Muscle layer of colon (tissue), 2 donors: Measurements from ENCODE around the gene LRSAM1.

Experiments
- H3K27ac ChIP-seq: one replicate; pipeline ENCODE4 v1.7.0; 2013; ENCODE audit warnings: low read depth, mild to moderate bottlenecking, low read length, moderate library complexity
- H3K27me3 ChIP-seq, 2 donors: one replicate each; pipeline ENCODE4 v1.7.0; 2013; ENCODE audit warnings: low read length in 2 of 2, mild to moderate bottlenecking in 2 of 2; ENCODE audit not compliant: insufficient read depth in 2 of 2, control insufficient read depth in 1 of 2
- H3K36me3 ChIP-seq: one replicate; pipeline ENCODE4 v1.7.0; 2013; ENCODE audit warnings: mild to moderate bottlenecking, low read length; ENCODE audit not compliant: insufficient read depth
- H3K4me1 ChIP-seq: one replicate; pipeline ENCODE4 v1.7.0; 2013; ENCODE audit warnings: mild to moderate bottlenecking, low read length; ENCODE audit not compliant: insufficient read depth
- H3K4me3 ChIP-seq, 2 donors: one replicate each; pipeline ENCODE4 v1.7.0; 2013; ENCODE audit warnings: low read length in 2 of 2, low read depth in 1 of 2, mild to moderate bottlenecking in 1 of 2, moderate library complexity in 1 of 2
- H3K9ac ChIP-seq: one replicate; pipeline ENCODE4 v1.7.0; 2013; ENCODE audit warnings: low read length
- H3K9me3 ChIP-seq: one replicate; pipeline ENCODE4 v1.7.0; 2013; ENCODE audit warnings: mild to moderate bottlenecking, low read length
- donor health status: abdominal sarcoma.
- donor health status: Adenocarcinoma of cecum.

LRSAM1 gene

DNA sequence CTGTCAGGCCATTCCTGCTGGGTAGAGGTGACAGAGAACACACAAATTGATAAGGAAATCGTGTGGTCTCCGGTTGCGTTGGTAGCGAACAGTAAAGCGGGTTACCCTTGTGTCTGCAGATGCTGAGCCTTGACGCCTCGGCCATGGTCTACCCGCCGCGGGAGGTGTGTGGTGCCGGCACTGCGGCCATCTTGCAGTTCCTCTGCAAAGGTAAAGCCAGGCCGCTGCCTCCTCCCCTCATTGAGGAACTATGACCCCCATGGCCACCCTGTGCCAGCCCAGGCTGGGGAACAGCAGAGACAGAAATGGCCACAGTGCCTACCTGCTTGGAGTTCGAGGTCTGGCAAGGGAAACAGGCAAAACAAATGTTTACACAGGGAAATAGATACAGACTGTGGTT is 16.3 kb downstream of the LRSAM1 start:
- no peaks in the 10 kb centered on the region for H3K27me3 ChIP-seq
- H3K36me3 ChIP-seq = peaks cover 54% of the 10 kb centered on the region
- H3K27ac ChIP-seq = no peak overlapping the region
- H3K4me1 ChIP-seq = no peaks in the 10 kb centered on the region
- no peaks in the 10 kb centered on the region for H3K9me3 ChIP-seq
- no peak overlapping the region for H3K4me3 ChIP-seq
- H3K9ac ChIP-seq = no peak overlapping the region

- Histone ChIP-seq H3K9me3 (no peaks in the 10 kb centered on the region), H3K27ac (no peak overlapping the region), H3K4me1 (no peaks in the 10 kb centered on the region), H3K9ac (no peak overlapping the region), H3K27me3 (no peaks in the 10 kb centered on the region), H3K4me3 (no peak overlapping the region), H3K36me3 (peaks cover 50% of the 10 kb centered on the region)
Measured at GRCh38 chr9:127470662-127471061, 19.4 kb downstream of the LRSAM1 start.

GRCh38 chr9:127473501-127473900 is 22.2 kb downstream of the LRSAM1 start:
- Histone ChIP-seq H3K27me3 (no peaks in the 10 kb centered on the region), H3K27ac (no peak overlapping the region), H3K36me3 (peaks cover 42% of the 10 kb centered on the region), H3K9ac (no peak overlapping the region), H3K4me3 (no peak overlapping the region), H3K9me3 (no peaks in the 10 kb centered on the region), H3K4me1 (no peaks in the 10 kb centered on the region)

GRCh38 chr9:127473932-127474331 is 22.6 kb downstream of the LRSAM1 start:
- H3K27ac ChIP-seq = no peak overlapping the region
- H3K4me3 ChIP-seq = no peak overlapping the region
- H3K4me1 ChIP-seq = no peaks in the 10 kb centered on the region
- peaks cover 42% of the 10 kb centered on the region for H3K36me3 ChIP-seq
- no peaks in the 10 kb centered on the region for H3K27me3 ChIP-seq
- H3K9ac ChIP-seq = no peak overlapping the region
- no peaks in the 10 kb centered on the region for H3K9me3 ChIP-seq

- Histone ChIP-seq H3K4me1 (no peaks in the 10 kb centered on the region), H3K36me3 (peaks cover 48% of the 10 kb centered on the region), H3K27ac (no peak overlapping the region), H3K9ac (no peak overlapping the region), H3K4me3 (no peak overlapping the region), H3K9me3 (no peaks in the 10 kb centered on the region), H3K27me3 (no peaks in the 10 kb centered on the region)
Measured at GRCh38 chr9:127474592-127474991, 23.3 kb downstream of the LRSAM1 start.

DNA sequence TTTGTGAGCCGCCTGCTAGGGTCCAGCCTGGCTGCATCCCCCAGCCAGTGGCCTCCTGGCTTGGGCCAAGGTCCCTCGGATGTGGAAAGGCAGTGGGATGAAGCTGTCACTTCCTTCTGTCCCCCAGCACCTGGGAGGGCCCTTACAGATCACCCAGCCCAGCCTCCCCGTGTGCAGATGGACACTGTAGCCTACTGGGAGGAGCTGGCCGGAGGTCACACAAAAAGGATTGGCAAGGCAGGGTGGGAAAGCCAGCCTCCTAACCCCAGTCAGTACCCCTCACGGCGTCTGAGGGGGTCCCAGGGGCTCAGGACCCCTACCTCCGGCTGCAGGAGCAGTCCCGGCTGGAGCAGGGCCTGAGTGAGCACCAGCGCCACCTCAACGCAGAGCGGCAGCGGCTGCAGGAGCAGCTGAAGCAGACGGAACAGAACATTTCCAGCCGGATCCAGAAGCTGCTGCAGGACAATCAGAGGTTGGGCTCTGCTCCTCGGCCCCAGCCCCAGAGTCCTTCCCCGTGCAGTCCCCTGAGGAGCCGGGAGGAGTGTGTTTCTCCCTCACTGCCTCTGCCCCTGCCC is 28.3 kb downstream of the LRSAM1 start:
- Histone ChIP-seq H3K27me3 (no peaks in the 10 kb centered on the region), H3K9me3 (no peaks in the 10 kb centered on the region), H3K36me3 (peaks cover 60% of the 10 kb centered on the region), H3K9ac (no peak overlapping the region), H3K4me3 (no peak overlapping the region), H3K27ac (no peak overlapping the region), H3K4me1 (no peaks in the 10 kb centered on the region)

GRCh38 chr9:127482662-127483061 is 31.4 kb downstream of the LRSAM1 start:
- H3K9ac ChIP-seq = no peak overlapping the region
- no peak overlapping the region for H3K4me3 ChIP-seq
- H3K36me3 ChIP-seq = peaks cover 77% of the 10 kb centered on the region
- no peak overlapping the region for H3K27ac ChIP-seq
- no peaks in the 10 kb centered on the region for H3K9me3 ChIP-seq
- no peaks in the 10 kb centered on the region for H3K27me3 ChIP-seq
- H3K4me1 ChIP-seq = no peaks in the 10 kb centered on the region

DNA sequence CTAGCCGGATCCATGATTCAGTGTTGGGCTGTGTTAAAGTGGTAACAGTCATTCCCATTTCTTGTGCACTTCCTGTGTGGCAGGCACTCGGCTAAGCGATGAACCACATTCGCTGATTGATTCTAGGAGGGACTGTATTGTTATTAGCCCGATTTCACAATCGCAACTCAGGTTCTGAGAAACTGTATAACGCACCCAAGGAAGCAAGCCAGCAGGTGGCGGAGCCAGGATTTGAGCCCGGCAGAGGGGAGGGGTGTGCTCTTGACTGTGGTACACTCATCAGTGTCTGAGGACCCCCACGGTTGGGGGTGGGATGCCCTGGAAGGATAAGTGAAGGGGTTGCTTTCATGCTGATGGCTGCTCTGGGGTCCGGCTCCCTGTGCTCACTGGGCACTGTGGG is 34.7 kb downstream of the LRSAM1 start:
- no peaks in the 10 kb centered on the region for H3K9me3 ChIP-seq
- no peak overlapping the region for H3K9ac ChIP-seq
- H3K4me3 ChIP-seq = no peak overlapping the region
- H3K27me3 ChIP-seq = no peaks in the 10 kb centered on the region
- no peaks in the 10 kb centered on the region for H3K4me1 ChIP-seq
- H3K27ac ChIP-seq = no peak overlapping the region
- H3K36me3 ChIP-seq = peaks cover 76% of the 10 kb centered on the region

DNA sequence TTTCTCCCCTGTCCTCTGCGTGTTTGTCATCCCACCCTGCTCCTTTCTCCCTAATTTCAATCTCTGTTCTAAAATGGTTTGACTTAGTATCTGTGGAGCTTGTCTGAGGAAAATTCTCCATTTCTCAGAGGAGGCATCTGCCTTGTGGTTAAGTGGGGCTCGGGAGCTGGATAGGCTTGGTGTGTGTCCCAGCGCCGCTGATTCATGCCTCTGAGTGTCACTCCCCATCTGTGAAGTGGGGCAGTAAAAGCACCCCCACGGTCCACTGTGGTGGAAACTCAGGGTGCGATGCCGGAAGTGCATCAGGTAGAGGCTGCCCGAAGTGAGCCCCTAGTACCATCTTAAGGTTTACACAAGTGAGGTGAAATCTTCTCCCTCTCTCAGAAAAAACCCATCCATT is 37.6 kb downstream of the LRSAM1 start:
- H3K4me1 ChIP-seq = no peaks in the 10 kb centered on the region
- H3K36me3 ChIP-seq = peaks cover 85% of the 10 kb centered on the region
- H3K4me3 ChIP-seq = no peak overlapping the region
- no peaks in the 10 kb centered on the region for H3K9me3 ChIP-seq
- no peak overlapping the region for H3K27ac ChIP-seq
- no peak overlapping the region for H3K9ac ChIP-seq
- H3K27me3 ChIP-seq = no peaks in the 10 kb centered on the region

DNA sequence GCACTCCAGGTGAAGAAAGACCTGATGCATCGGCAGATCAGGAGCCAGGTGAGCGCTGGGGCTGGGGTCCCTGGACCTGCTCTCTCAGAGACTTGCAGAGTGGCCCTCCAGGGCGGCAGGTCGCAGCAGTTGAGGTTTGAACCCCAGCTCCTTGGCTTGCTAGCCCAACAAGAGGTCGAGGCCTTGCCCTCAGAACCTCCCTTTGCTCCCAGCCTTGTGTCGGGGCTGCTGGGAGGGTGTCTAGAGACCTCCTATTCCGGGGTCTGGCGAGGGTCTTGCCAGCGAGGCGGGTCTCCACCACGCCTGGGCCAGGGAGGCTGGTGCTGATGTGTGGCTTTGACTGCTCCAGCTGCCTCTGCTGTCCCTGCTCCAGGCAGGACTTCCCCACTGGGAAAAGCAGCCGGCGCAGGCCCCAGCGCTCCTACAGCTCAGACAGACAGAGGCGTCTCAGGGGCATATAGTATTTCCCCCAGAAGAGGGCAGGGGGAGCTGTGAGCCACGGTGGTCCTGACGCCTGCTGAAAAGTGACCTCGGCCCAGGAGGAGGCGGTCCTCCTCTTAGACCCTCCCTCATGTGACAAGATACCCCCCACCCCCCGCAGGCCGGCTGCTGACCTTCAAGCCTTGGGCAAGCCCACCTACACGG is 38.3 kb downstream of the LRSAM1 start:
- Histone ChIP-seq H3K27ac (no peak overlapping the region), H3K9me3 (no peaks in the 10 kb centered on the region), H3K4me1 (no peaks in the 10 kb centered on the region), H3K27me3 (no peaks in the 10 kb centered on the region), H3K36me3 (peaks cover 84% of the 10 kb centered on the region), H3K9ac (no peak overlapping the region), H3K4me3 (no peak overlapping the region)

- H3K36me3 ChIP-seq = peaks cover 81% of the 10 kb centered on the region
- H3K9me3 ChIP-seq = no peaks in the 10 kb centered on the region
- no peaks in the 10 kb centered on the region for H3K27me3 ChIP-seq
- peaks cover 9% of the 10 kb centered on the region for H3K4me1 ChIP-seq
- H3K4me3 ChIP-seq = no peak overlapping the region
- H3K9ac ChIP-seq = no peak overlapping the region
- H3K27ac ChIP-seq = no peak overlapping the region
Measured at GRCh38 chr9:127490535-127491230, 39.4 kb downstream of the LRSAM1 start.

- H3K9ac ChIP-seq = no peak overlapping the region
- peaks cover 17% of the 10 kb centered on the region for H3K4me1 ChIP-seq
- peaks cover 81% of the 10 kb centered on the region for H3K36me3 ChIP-seq
- H3K27ac ChIP-seq = no peak overlapping the region
- no peaks in the 10 kb centered on the region for H3K9me3 ChIP-seq
- no peak overlapping the region for H3K4me3 ChIP-seq
- no peaks in the 10 kb centered on the region for H3K27me3 ChIP-seq
Measured at GRCh38 chr9:127491516-127491915, 40.2 kb downstream of the LRSAM1 start.
